Measurements from ENCODE around the gene PTPRM. TPM values are rescaled to one million over a fixed set of nuclear protein-coding genes. Genes with fewer than 3 reads are reported as not detected.

PTPRM gene
- total RNA-seq, 2 experiments from 2014 or later: 2.1 to 3.0 TPM

GRCh38 chr18:8424917-8425725 is 858.0 kb downstream of the PTPRM start:
- Mint-ChIP-seq H3K4me3 (no peak overlapping the region), H3K4me1 (ENCODE audit: low read depth) (no peaks in the 10 kb centered on the region), H3K27me3 (no peaks in the 10 kb centered on the region), H3K9me3 (peaks cover 2% of the 10 kb centered on the region), H3K27ac (no peak overlapping the region), H3K36me3 (ENCODE audit: low read depth) (no peaks in the 10 kb centered on the region)
- intact Hi-C loops (cut with micrococcal nuclease): no loop called here
- ATAC-seq (no peak), DNase-seq (no peak)
- ChIA-PET CTCF (interaction anchor here (0.6 kb wide), 1 partner anchor 27 kb away, joined by 3 read pairs; no protein-coding TSS in a partner anchor), POLR2A (no interaction called here)
- no peak for TF ChIP-seq CTCF (IDR thresholded peaks at IDR 0.05)

- Mint-ChIP-seq H3K4me1 (ENCODE audit: low read depth) (no peaks in the 10 kb centered on the region), H3K27ac (no peak overlapping the region), H3K9me3 (peaks cover 2% of the 10 kb centered on the region), H3K27me3 (no peaks in the 10 kb centered on the region), H3K36me3 (ENCODE audit: low read depth) (no peaks in the 10 kb centered on the region), H3K4me3 (no peak overlapping the region)
- peak; percentile 24 for DNase-seq
- intact Hi-C loops (cut with micrococcal nuclease): no loop called here
- POLR2A ChIA-PET: no interaction called here
- TF ChIP-seq CTCF (IDR thresholded peaks at IDR 0.05): peak; percentile 44
- no peak for ATAC-seq
- CTCF ChIA-PET: no interaction called here
Observed at GRCh38 chr18:8426401-8426800, 859.3 kb downstream of the PTPRM start.

- ChIA-PET POLR2A (no interaction called here), CTCF (no interaction called here)
- ATAC-seq (no peak), DNase-seq (no peak)
- H3K36me3 Mint-ChIP-seq (ENCODE audit: low read depth): no peaks in the 10 kb centered on the region
- no peak overlapping the region for H3K4me3 Mint-ChIP-seq
- no peak for TF ChIP-seq CTCF (IDR thresholded peaks at IDR 0.05)
- H3K27ac Mint-ChIP-seq: no peak overlapping the region
- no peaks in the 10 kb centered on the region for H3K4me1 Mint-ChIP-seq (ENCODE audit: low read depth)
- H3K9me3 Mint-ChIP-seq: peaks cover 2% of the 10 kb centered on the region
- intact Hi-C loops (cut with micrococcal nuclease): no loop called here
- no peaks in the 10 kb centered on the region for H3K27me3 Mint-ChIP-seq
Observed at GRCh38 chr18:8427339-8427738, 860.2 kb downstream of the PTPRM start.

- Mint-ChIP-seq H3K9me3 (peaks cover 2% of the 10 kb centered on the region), H3K4me1 (ENCODE audit: low read depth) (no peaks in the 10 kb centered on the region), H3K27ac (no peak overlapping the region), H3K36me3 (ENCODE audit: low read depth) (no peaks in the 10 kb centered on the region), H3K27me3 (no peaks in the 10 kb centered on the region), H3K4me3 (no peak overlapping the region)
- intact Hi-C loops (cut with micrococcal nuclease): no loop called here
- ChIA-PET CTCF (no interaction called here), POLR2A (no interaction called here)
- TF ChIP-seq CTCF (IDR thresholded peaks at IDR 0.05): no peak
- DNase-seq (no peak), ATAC-seq (no peak)
Observed at GRCh38 chr18:8428951-8429350, 861.8 kb downstream of the PTPRM start.

- Mint-ChIP-seq H3K27me3 (no peaks in the 10 kb centered on the region), H3K4me3 (no peak overlapping the region), H3K36me3 (ENCODE audit: low read depth) (no peaks in the 10 kb centered on the region), H3K9me3 (peaks cover 2% of the 10 kb centered on the region), H3K4me1 (ENCODE audit: low read depth) (no peaks in the 10 kb centered on the region), H3K27ac (no peak overlapping the region)
- ATAC-seq (no peak), DNase-seq (no peak)
- POLR2A ChIA-PET: interaction anchor here (0.7 kb wide), 1 partner anchor 465 kb away, joined by 3 read pairs; no protein-coding TSS in a partner anchor
- no peak for TF ChIP-seq CTCF (IDR thresholded peaks at IDR 0.05)
- CTCF ChIA-PET: no interaction called here
- intact Hi-C loops (cut with micrococcal nuclease): no loop called here
Observed at GRCh38 chr18:8431036-8431435, 863.9 kb downstream of the PTPRM start.

Measured in activated CD8-positive, alpha-beta T cell treated with anti-CD3 and anti-CD28 coated beads for 36 hours (primary cell).